ENCODE data around the gene ELOVL5.

- TF ChIP-seq CTCF (conservative IDR thresholded peaks at IDR 0.05; ENCODE audit: low read length) (no peak), EZH2phosphoT487 (IDR thresholded peaks at IDR 0.05; ENCODE audit: borderline replicate concordance) (no peak)
Measured at GRCh38 chr6:53297004-53297403, 51.7 kb downstream of the ELOVL5 start.

Measured in Loucy (cell line).